Measurements from ENCODE around the gene OR2V2. TPM values are rescaled to one million over a fixed set of nuclear protein-coding genes. Genes with fewer than 3 reads are reported as not detected.

Gene OR2V2
- total and polyA plus RNA-seq, 10 of the 15 experiments (the other 5 are each of a cell fraction or from before 2014, with no cell fraction given), result 0.26 TPM; not detected in 9

GRCh38 chr5:181129601-181130000 lies 17.8 kb upstream of the OR2V2 start:
- ChIA-PET POLR2A (no interaction called here), CTCF (interaction anchor here (0.9 kb wide), 1 partner anchor 38 kb away, joined by 4 read pairs; no protein-coding TSS in a partner anchor), RAD21 (ENCODE audit: unreplicated experiment) (interaction anchor here (0.6 to 1.2 kb wide), 3 partner anchors 8 to 315 kb away, joined by 3 to 4 read pairs (median 3); no protein-coding TSS in a partner anchor), SMC1A (ENCODE audit: uncharacterized antibody, unreplicated experiment) (interaction anchor here (1.5 kb wide), 1 partner anchor 20 kb away, joined by 3 read pairs; no protein-coding TSS in a partner anchor)
- Histone ChIP-seq H3K27me3 (replicated peaks in 1 of 2; ENCODE audit: control insufficient read depth in 2 of 2, insufficient read depth in 2 of 2, low read length in 1 of 2) (peaks cover 0 to 3% of the 10 kb centered on the region in 2 experiments; a peak in 2 of 4 replicates), H3K27ac (ENCODE audit: control insufficient read depth, insufficient read depth) (no peak overlapping the region), H3K79me2 (ENCODE audit: control insufficient read depth, insufficient read depth, low read length) (no peaks in the 10 kb centered on the region), H4K20me1 (ENCODE audit: control insufficient read depth, insufficient read depth) (no peaks in the 10 kb centered on the region), H3K4me1 (ENCODE audit: control insufficient read depth, insufficient read depth, low read length) (no peaks in the 10 kb centered on the region), H2AFZ (ENCODE audit: control insufficient read depth, low read depth, low read length) (no peak overlapping the region), H3K4me3 (no peak overlapping the region), H3K9ac (ENCODE audit: control insufficient read depth, insufficient read depth, low read length) (no peak overlapping the region), H3K4me2 (ENCODE audit: control insufficient read depth, insufficient read depth) (no peak overlapping the region), H3K36me3 (ENCODE audit: control insufficient read depth in 2 of 2, insufficient read depth in 2 of 2, low read length in 1 of 2) (no peaks in the 10 kb centered on the region), H3K9me3 (replicated peaks; ENCODE audit: control insufficient read depth, insufficient read depth, low read length) (no peaks in the 10 kb centered on the region; the same call in 2 of the 3 replicates)
- WGBS (ENCODE audit: insufficient coverage, insufficient replicate concordance, low lambda C conversion rate, missing lambda C conversion rate), result 2% methylated on average over 7 of the region's 7 CpGs
- DNase-seq (ENCODE audit: low read depth, low spot score) (no peak), FAIRE-seq (no peak), ATAC-seq (no peak)
- in situ Hi-C loops (cut with MboI), result no loop called here
- intact Hi-C loops (cut with micrococcal nuclease; ENCODE audit: unreplicated experiment), result no loop called here
- BruUV-seq (replicated peaks), result no TSS peak
- TF ChIP-seq ZBTB4 (CRISPR knock-in tag; IDR thresholded peaks at IDR 0.05) (no peak), PBX3 (IDR thresholded peaks at IDR 0.05; ENCODE audit: insufficient replicate concordance, low read depth, low read length) (no peak), SPI1 (IDR thresholded peaks at IDR 0.05; ENCODE audit: borderline replicate concordance, insufficient read depth, low read depth, low read length) (no peak), ESRRA (IDR thresholded peaks at IDR 0.05; ENCODE audit: low read length) (no peak), ZNF207 (IDR thresholded peaks at IDR 0.05; ENCODE audit: borderline replicate concordance) (no peak), ZNF592 (IDR thresholded peaks at IDR 0.05) (no peak), EZH2 (IDR thresholded peaks at IDR 0.05; ENCODE audit: borderline replicate concordance, control insufficient read depth, low read depth, low read length) (no peak), ZNF217 (IDR thresholded peaks at IDR 0.05) (no peak)
- TF ChIP-seq, protein P1, sequence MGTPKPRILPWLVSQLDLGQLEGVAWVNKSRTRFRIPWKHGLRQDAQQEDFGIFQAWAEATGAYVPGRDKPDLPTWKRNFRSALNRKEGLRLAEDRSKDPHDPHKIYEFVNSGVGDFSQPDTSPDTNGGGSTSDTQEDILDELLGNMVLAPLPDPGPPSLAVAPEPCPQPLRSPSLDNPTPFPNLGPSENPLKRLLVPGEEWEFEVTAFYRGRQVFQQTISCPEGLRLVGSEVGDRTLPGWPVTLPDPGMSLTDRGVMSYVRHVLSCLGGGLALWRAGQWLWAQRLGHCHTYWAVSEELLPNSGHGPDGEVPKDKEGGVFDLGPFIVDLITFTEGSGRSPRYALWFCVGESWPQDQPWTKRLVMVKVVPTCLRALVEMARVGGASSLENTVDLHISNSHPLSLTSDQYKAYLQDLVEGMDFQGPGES (IDR thresholded peaks at IDR 0.05), result no peak
- TF ChIP-seq, protein P2, sequence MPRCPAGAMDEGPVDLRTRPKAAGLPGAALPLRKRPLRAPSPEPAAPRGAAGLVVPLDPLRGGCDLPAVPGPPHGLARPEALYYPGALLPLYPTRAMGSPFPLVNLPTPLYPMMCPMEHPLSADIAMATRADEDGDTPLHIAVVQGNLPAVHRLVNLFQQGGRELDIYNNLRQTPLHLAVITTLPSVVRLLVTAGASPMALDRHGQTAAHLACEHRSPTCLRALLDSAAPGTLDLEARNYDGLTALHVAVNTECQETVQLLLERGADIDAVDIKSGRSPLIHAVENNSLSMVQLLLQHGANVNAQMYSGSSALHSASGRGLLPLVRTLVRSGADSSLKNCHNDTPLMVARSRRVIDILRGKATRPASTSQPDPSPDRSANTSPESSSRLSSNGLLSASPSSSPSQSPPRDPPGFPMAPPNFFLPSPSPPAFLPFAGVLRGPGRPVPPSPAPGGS (IDR thresholded peaks at IDR 0.05; ENCODE audit: borderline replicate concordance, insufficient read depth, low read depth, low read length, poor library complexity, severe bottlenecking), result no peak
